ENCODE data around the gene SPAG9. TPM values are rescaled to one million over a fixed set of nuclear protein-coding genes. Genes with fewer than 3 reads are reported as not detected.

Gene SPAG9
- total RNA-seq, 1 experiment from 2014 or later: 77.6 TPM

DNA sequence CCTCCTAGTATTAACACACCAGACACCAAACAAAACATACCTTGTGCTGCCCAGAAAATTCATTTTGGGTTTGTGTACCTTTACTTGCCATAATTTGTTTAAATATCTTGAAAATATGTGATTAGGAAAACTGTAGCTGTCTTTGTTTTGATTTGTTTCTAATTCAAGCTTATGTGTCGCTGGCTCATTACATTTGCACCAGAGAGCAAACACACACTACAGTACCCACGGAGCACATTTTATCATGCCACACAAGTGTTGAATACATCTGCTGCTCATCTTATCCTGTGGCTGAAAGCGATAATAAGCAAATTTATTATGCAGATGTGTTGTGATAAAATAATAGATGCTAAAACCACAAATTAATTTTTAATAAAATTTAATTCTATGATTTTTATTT, 63.1 kb downstream of the SPAG9 start:
- CTCF ChIA-PET: interaction anchor here (1.0 to 3.4 kb wide), 9 partner anchors 8 to 274 kb away, joined by 4 to 35 read pairs (median 11); partner anchors contain the start of gene NME1
- Histone ChIP-seq H3K36me3 (ENCODE audit: control insufficient read depth in 1 of 2, insufficient read depth in 2 of 2, low read length in 2 of 2) (no peaks in the 10 kb centered on the region), H3K27me3 (ENCODE audit: insufficient read depth, low read length) (no peaks in the 10 kb centered on the region), H2AFZ (ENCODE audit: low read depth, low read length, poor library complexity, severe bottlenecking) (no peak overlapping the region), H3K9ac (ENCODE audit: low read length) (no peak overlapping the region), H3K4me2 (ENCODE audit: low read length) (no peak overlapping the region), H3K4me3 (replicated peaks in 1 of 2; ENCODE audit: low read depth in 1 of 2, low read length in 2 of 2) (no peak overlapping the region), H4K20me1 (ENCODE audit: insufficient read depth) (no peaks in the 10 kb centered on the region), H3K27ac (ENCODE audit: low read depth, low read length) (no peak overlapping the region), H3K9me3 (ENCODE audit: control insufficient read depth in 1 of 2, insufficient read depth in 1 of 2, low read depth in 1 of 2, low read length in 2 of 2) (no peaks in the 10 kb centered on the region), H3K9me2 (ENCODE audit: insufficient read depth) (no peaks in the 10 kb centered on the region), H3K79me2 (ENCODE audit: insufficient read depth, low read length) (peaks cover 65% of the 10 kb centered on the region), H3K4me1 (ENCODE audit: control insufficient read depth in 1 of 2, insufficient read depth in 2 of 2, low read length in 2 of 2) (peaks cover 4 to 25% of the 10 kb centered on the region in 2 experiments; a peak in 3 of 4 replicates)
- intact Hi-C loops (cut with micrococcal nuclease): loop anchor here (2.0 to 5.0 kb wide), 4 partner anchors 57 to 275 kb away; partner anchors contain the start of gene NME1
- TF ChIP-seq EZH2 (IDR thresholded peaks at IDR 0.05) (no peak), CEBPB (IDR thresholded peaks at IDR 0.05; ENCODE audit: low read depth) (no peak), POLR2AphosphoS5 (IDR thresholded peaks at IDR 0.05; ENCODE audit: low read depth, low read length) (no peak), ELF1 (IDR thresholded peaks at IDR 0.05; ENCODE audit: borderline replicate concordance, low read depth) (no peak), EZH2phosphoT487 (IDR thresholded peaks at IDR 0.05; ENCODE audit: borderline replicate concordance) (no peak), YY1 (IDR thresholded peaks at IDR 0.05; ENCODE audit: extremely low read depth, insufficient replicate concordance, low read depth, low read length) (no peak), FOSL1 (IDR thresholded peaks at IDR 0.05; ENCODE audit: low read depth) (no peak), RAD21 (IDR thresholded peaks at IDR 0.05; ENCODE audit: low read depth) (no peak), SRF (IDR thresholded peaks at IDR 0.05; ENCODE audit: low read depth) (no peak), ZFX (IDR thresholded peaks at IDR 0.05) (no peak)
- POLR2A ChIA-PET: interaction anchor here (1.3 kb wide), 1 partner anchor 11 kb away, joined by 3 read pairs; no protein-coding TSS in a partner anchor
- RAD21 ChIA-PET (ENCODE audit: low non-redundant PET in 1 of 2, low total read pairs in 2 of 2, uncharacterized antibody in 2 of 2, unreplicated experiment in 2 of 2): no interaction called here
- ATAC-seq: no peak
- no TSS peak for BruUV-seq (replicated peaks)
- DNase-seq (ENCODE audit: low read depth, low spot score): no peak
